Measurements from ENCODE around the gene TUBB2A. TPM values are rescaled to one million over a fixed set of nuclear protein-coding genes. Genes with fewer than 3 reads are reported as not detected.
"Not testable (repeated sequence)": the region's sequence is repeated elsewhere in the genome, so short reads cannot be mapped to it uniquely, and the experiment has no call there.

The TUBB2A gene
- total RNA-seq, 6 experiments from 2014 or later = 32.8 to 136 (median 83.8) TPM

- Histone ChIP-seq H3K27me3 (no peaks in the 10 kb centered on the region), H3K4me1 (peaks cover 0 to 38% (median 13%) of the 10 kb centered on the region in 4 donors), H3K36me3 (peaks cover 0 to 47% (median 18%) of the 10 kb centered on the region in 4 donors), H3K27ac (no peak overlapping the region), H3K9me3 (no peaks in the 10 kb centered on the region), H3K4me3 (no peak overlapping the region)
- ATAC-seq = no peak
- intact Hi-C loops (cut with DNase I) = no loop called here
- no peak for DNase-seq
- no peak for TF ChIP-seq POLR2A (IDR thresholded peaks at IDR 0.05)
- TF ChIP-seq CTCF (IDR thresholded peaks at IDR 0.05) = no peak
Observed at GRCh38 chr6:3142536-3142935, 14.8 kb downstream of the TUBB2A start.

- Histone ChIP-seq H3K4me1 (peaks cover 0 to 57% (median 22%) of the 10 kb centered on the region in 4 donors), H3K27me3 (no peaks in the 10 kb centered on the region), H3K27ac (peak overlapping the region; percentile 47 to 71 (median 67)), H3K36me3 (peaks cover 0 to 41% (median 14%) of the 10 kb centered on the region in 4 donors), H3K9me3 (no peaks in the 10 kb centered on the region), H3K4me3 (no peak overlapping the region)
- intact Hi-C loops (cut with DNase I) = no loop called here
- no peak for TF ChIP-seq CTCF (IDR thresholded peaks at IDR 0.05)
- TF ChIP-seq POLR2A (IDR thresholded peaks at IDR 0.05) = no peak
- DNase-seq (no peak), ATAC-seq (no peak)
- 92% methylated on average over 9 of the region's 20 CpGs for WGBS (ENCODE audit: insufficient coverage, low coverage, low lambda C conversion rate, missing lambda C conversion rate)
Observed at GRCh38 chr6:3140201-3140600, 17.1 kb downstream of the TUBB2A start.

GRCh38 chr6:3139090-3139903 is 18.0 kb downstream of the TUBB2A start:
- WGBS (ENCODE audit: insufficient coverage, low coverage, low lambda C conversion rate, missing lambda C conversion rate) = 11% methylated on average over 6 of the region's 14 CpGs
- no peak overlapping the region for H3K4me3 ChIP-seq
- intact Hi-C loops (cut with DNase I) = no loop called here
- no peak for TF ChIP-seq CTCF (IDR thresholded peaks at IDR 0.05)
- peak; percentile 32 for TF ChIP-seq POLR2A (IDR thresholded peaks at IDR 0.05)
- no peaks in the 10 kb centered on the region for H3K27me3 ChIP-seq
- peaks cover 0 to 63% (median 23%) of the 10 kb centered on the region in 4 donors for H3K4me1 ChIP-seq
- peak; percentile 74 to 85 (median 80) for ATAC-seq
- no peaks in the 10 kb centered on the region for H3K9me3 ChIP-seq
- peak; percentile 81 to 91 (median 90) for DNase-seq
- H3K36me3 ChIP-seq = peaks cover 0 to 41% (median 14%) of the 10 kb centered on the region in 4 donors
- H3K27ac ChIP-seq = peak overlapping the region; percentile 55 to 71 (median 67)

GRCh38 chr6:3138341-3138740 is 19.0 kb downstream of the TUBB2A start:
- peaks cover 0 to 66% (median 27%) of the 10 kb centered on the region in 4 donors for H3K4me1 ChIP-seq
- ATAC-seq (peak in 2 of 4 donors; percentile 6 to 17), DNase-seq (no peak)
- H3K9me3 ChIP-seq = no peaks in the 10 kb centered on the region
- peaks cover 0 to 37% (median 12%) of the 10 kb centered on the region in 4 donors for H3K36me3 ChIP-seq
- H3K27ac ChIP-seq = peak overlapping the region; percentile 55 to 71 (median 57)
- 33% methylated on average over 1 of the region's 1 CpG for WGBS (ENCODE audit: insufficient coverage, low coverage, low lambda C conversion rate, missing lambda C conversion rate)
- H3K27me3 ChIP-seq = no peaks in the 10 kb centered on the region
- intact Hi-C loops (cut with DNase I) = no loop called here
- TF ChIP-seq POLR2A (IDR thresholded peaks at IDR 0.05) = no peak
- TF ChIP-seq CTCF (IDR thresholded peaks at IDR 0.05) = no peak
- no peak overlapping the region for H3K4me3 ChIP-seq

GRCh38 chr6:3137873-3138272 is 19.5 kb downstream of the TUBB2A start:
- peak overlapping the region; percentile 13 to 71 (median 57) for H3K27ac ChIP-seq

More at GRCh38 chr6:3137873-3138272, 19.5 kb downstream of the TUBB2A start:
- H3K36me3 ChIP-seq = peaks cover 0 to 32% (median 10%) of the 10 kb centered on the region in 4 donors
- H3K4me3 ChIP-seq; H3K27me3 ChIP-seq; DNase-seq; intact Hi-C loops (cut with DNase I); H3K9me3 ChIP-seq; ATAC-seq: not testable (repeated sequence)
- H3K4me1 ChIP-seq = peaks cover 0 to 66% (median 28%) of the 10 kb centered on the region in 4 donors
- 46% methylated on average over 6 of the region's 6 CpGs for WGBS (ENCODE audit: insufficient coverage, low coverage, low lambda C conversion rate, missing lambda C conversion rate)
